Nephron progenitor cell (in vitro differentiated cells): Measurements from ENCODE around the gene CDYL.
A peak's percentile ranks its signal among the peaks of the same experiment; 100 is the strongest.

ENCODE experiments used
- DNase-seq: peaks from one replicate; pipeline ENCODE4 v3.0.0; 2021
- H3K27ac Mint-ChIP-seq: 2 replicates; pipeline ENCODE4 v1.8.0; 2021; ENCODE audit warnings: mild to moderate bottlenecking, moderate library complexity, mixed read lengths
- H3K27me3 Mint-ChIP-seq: 2 replicates; pipeline ENCODE4 v1.8.0; 2021; ENCODE audit warnings: mild to moderate bottlenecking, low read depth, mixed read lengths; ENCODE audit not compliant: poor library complexity
- H3K36me3 Mint-ChIP-seq: 2 replicates; pipeline ENCODE4 v1.8.0; 2021; ENCODE audit warnings: low read depth, mixed read lengths
- H3K4me1 Mint-ChIP-seq: 2 replicates; pipeline ENCODE4 v1.8.0; 2021; ENCODE audit warnings: mixed read lengths
- H3K4me3 Mint-ChIP-seq: 2 replicates; pipeline ENCODE4 v1.8.0; 2021; ENCODE audit warnings: mild to moderate bottlenecking, moderate library complexity, mixed read lengths
- H3K9me3 Mint-ChIP-seq: 2 replicates; pipeline ENCODE4 v1.8.0; 2021; ENCODE audit warnings: mild to moderate bottlenecking, moderate library complexity, mixed read lengths
- CTCF ChIP-seq: fragments of 200-600 bp; sonication (generic); IDR thresholded peaks from 2 replicates; pipeline ENCODE4 v1.5.0; 2021; ENCODE audit warnings: antibody characterized with exemption

Gene CDYL

GRCh38 chr6:4762294-4762693, 13.9 kb upstream of the CDYL start:
- Mint-ChIP-seq H3K27ac (no peak overlapping the region), H3K4me3 (no peak overlapping the region), H3K36me3 (peaks cover 10% of the 10 kb centered on the region), H3K27me3 (peaks cover 3% of the 10 kb centered on the region), H3K4me1 (no peaks in the 10 kb centered on the region), H3K9me3 (peaks cover 42% of the 10 kb centered on the region)
- no peak for TF ChIP-seq CTCF
- no peak for DNase-seq

- DNase-seq, result no peak
- H3K4me3 Mint-ChIP-seq, result no peak overlapping the region
- no peak overlapping the region for H3K27ac Mint-ChIP-seq
- peaks cover 42% of the 10 kb centered on the region for H3K9me3 Mint-ChIP-seq
- H3K27me3 Mint-ChIP-seq, result peaks cover 3% of the 10 kb centered on the region
- no peak for TF ChIP-seq CTCF
- H3K4me1 Mint-ChIP-seq, result no peaks in the 10 kb centered on the region
- peaks cover 10% of the 10 kb centered on the region for H3K36me3 Mint-ChIP-seq
Measured at GRCh38 chr6:4763921-4764320, 12.3 kb upstream of the CDYL start.

GRCh38 chr6:4768815-4769214, 7.4 kb upstream of the CDYL start:
- no peak overlapping the region for H3K27ac Mint-ChIP-seq
- no peak for TF ChIP-seq CTCF
- no peaks in the 10 kb centered on the region for H3K4me1 Mint-ChIP-seq
- DNase-seq, result no peak
- peaks cover 26% of the 10 kb centered on the region for H3K27me3 Mint-ChIP-seq
- no peak overlapping the region for H3K4me3 Mint-ChIP-seq
- peaks cover 16% of the 10 kb centered on the region for H3K9me3 Mint-ChIP-seq
- H3K36me3 Mint-ChIP-seq, result no peaks in the 10 kb centered on the region

GRCh38 chr6:4772750-4773149, 3.5 kb upstream of the CDYL start:
- H3K27me3 Mint-ChIP-seq, result peaks cover 42% of the 10 kb centered on the region
- no peak for DNase-seq
- H3K4me1 Mint-ChIP-seq, result peaks cover 13% of the 10 kb centered on the region
- TF ChIP-seq CTCF, result no peak
- no peak overlapping the region for H3K27ac Mint-ChIP-seq
- H3K9me3 Mint-ChIP-seq, result peaks cover 12% of the 10 kb centered on the region
- no peak overlapping the region for H3K4me3 Mint-ChIP-seq
- peaks cover 4% of the 10 kb centered on the region for H3K36me3 Mint-ChIP-seq

GRCh38 chr6:4773181-4773580, 3.0 kb upstream of the CDYL start:
- H3K36me3 Mint-ChIP-seq, result peaks cover 8% of the 10 kb centered on the region
- peaks cover 16% of the 10 kb centered on the region for H3K9me3 Mint-ChIP-seq
- no peak overlapping the region for H3K4me3 Mint-ChIP-seq
- H3K27me3 Mint-ChIP-seq, result peaks cover 42% of the 10 kb centered on the region
- H3K4me1 Mint-ChIP-seq, result peaks cover 18% of the 10 kb centered on the region
- H3K27ac Mint-ChIP-seq, result no peak overlapping the region
- no peak for DNase-seq
- no peak for TF ChIP-seq CTCF

- Mint-ChIP-seq H3K9me3 (peaks cover 26% of the 10 kb centered on the region), H3K27me3 (peaks cover 42% of the 10 kb centered on the region), H3K4me3 (peak overlapping the region; percentile 89), H3K36me3 (peaks cover 17% of the 10 kb centered on the region), H3K4me1 (peaks cover 22% of the 10 kb centered on the region), H3K27ac (no peak overlapping the region)
- no peak for TF ChIP-seq CTCF
- no peak for DNase-seq
Measured at GRCh38 chr6:4774296-4774695, 1.9 kb upstream of the CDYL start.
